ENCODE measurements around the gene SLC13A1.

Gene SLC13A1

GRCh38 chr7:123151443-123151842 is 48.3 kb downstream of the SLC13A1 start:
- Histone ChIP-seq H3K9ac (ENCODE audit: low read length) (no peak overlapping the region), H3K36me3 (ENCODE audit: insufficient read depth, low read length) (no peaks in the 10 kb centered on the region), H3K27me3 (ENCODE audit: control insufficient read depth in 1 of 2, insufficient read depth in 2 of 2, low read length in 2 of 2) (no peaks in the 10 kb centered on the region)

GRCh38 chr7:123148813-123149212 is 51.0 kb downstream of the SLC13A1 start:
- no peaks in the 10 kb centered on the region for H3K36me3 ChIP-seq (ENCODE audit: insufficient read depth, low read length)
- no peak overlapping the region for H3K27ac ChIP-seq (ENCODE audit: low read depth, low read length)
- no peak overlapping the region for H3K9ac ChIP-seq (ENCODE audit: low read length)
- no peaks in the 10 kb centered on the region for H3K4me1 ChIP-seq (ENCODE audit: insufficient read depth, low read length)
- H3K27me3 ChIP-seq (ENCODE audit: control insufficient read depth in 1 of 2, insufficient read depth in 2 of 2, low read length in 2 of 2), result no peaks in the 10 kb centered on the region
- no peak overlapping the region for H3K4me3 ChIP-seq (ENCODE audit: low read depth in 1 of 2, low read length in 2 of 2)
- no peaks in the 10 kb centered on the region for H3K9me3 ChIP-seq (ENCODE audit: low read length)

More at GRCh38 chr7:123151443-123151842, 48.3 kb downstream of the SLC13A1 start:
- H3K9me3 ChIP-seq (ENCODE audit: low read length), result no peaks in the 10 kb centered on the region
- no peak overlapping the region for H3K27ac ChIP-seq (ENCODE audit: low read depth, low read length)
- H3K4me1 ChIP-seq (ENCODE audit: insufficient read depth, low read length), result no peaks in the 10 kb centered on the region
- no peak overlapping the region for H3K4me3 ChIP-seq (ENCODE audit: low read depth in 1 of 2, low read length in 2 of 2)

- no peaks in the 10 kb centered on the region for H3K4me1 ChIP-seq (ENCODE audit: insufficient read depth, low read length)
- no peak overlapping the region for H3K4me3 ChIP-seq (ENCODE audit: low read depth in 1 of 2, low read length in 2 of 2)
- H3K9me3 ChIP-seq (ENCODE audit: low read length), result no peaks in the 10 kb centered on the region
- no peaks in the 10 kb centered on the region for H3K36me3 ChIP-seq (ENCODE audit: insufficient read depth, low read length)
- H3K27ac ChIP-seq (ENCODE audit: low read depth, low read length), result no peak overlapping the region
- no peak overlapping the region for H3K9ac ChIP-seq (ENCODE audit: low read length)
- H3K27me3 ChIP-seq (ENCODE audit: control insufficient read depth in 1 of 2, insufficient read depth in 2 of 2, low read length in 2 of 2), result no peaks in the 10 kb centered on the region
Measured at GRCh38 chr7:123143252-123144006, 56.3 kb downstream of the SLC13A1 start.

GRCh38 chr7:123140561-123140960 is 59.2 kb downstream of the SLC13A1 start:
- H3K36me3 ChIP-seq (ENCODE audit: insufficient read depth, low read length), result no peaks in the 10 kb centered on the region
- H3K4me1 ChIP-seq (ENCODE audit: insufficient read depth, low read length), result no peaks in the 10 kb centered on the region
- H3K4me3 ChIP-seq (ENCODE audit: low read depth in 1 of 2, low read length in 2 of 2), result no peak overlapping the region
- no peaks in the 10 kb centered on the region for H3K27me3 ChIP-seq (ENCODE audit: control insufficient read depth in 1 of 2, insufficient read depth in 2 of 2, low read length in 2 of 2)
- H3K9ac ChIP-seq (ENCODE audit: low read length), result no peak overlapping the region
- H3K27ac ChIP-seq (ENCODE audit: low read depth, low read length), result no peak overlapping the region
- H3K9me3 ChIP-seq (ENCODE audit: low read length), result no peaks in the 10 kb centered on the region

- Histone ChIP-seq H3K36me3 (ENCODE audit: insufficient read depth, low read length) (no peaks in the 10 kb centered on the region), H3K9me3 (ENCODE audit: low read length) (no peaks in the 10 kb centered on the region), H3K27ac (ENCODE audit: low read depth, low read length) (no peak overlapping the region), H3K9ac (ENCODE audit: low read length) (no peak overlapping the region), H3K4me3 (ENCODE audit: low read depth in 1 of 2, low read length in 2 of 2) (no peak overlapping the region), H3K27me3 (ENCODE audit: control insufficient read depth in 1 of 2, insufficient read depth in 2 of 2, low read length in 2 of 2) (no peaks in the 10 kb centered on the region), H3K4me1 (ENCODE audit: insufficient read depth, low read length) (no peaks in the 10 kb centered on the region)
Measured at GRCh38 chr7:123135960-123136359, 63.8 kb downstream of the SLC13A1 start.

GRCh38 chr7:123133924-123134323 is 65.8 kb downstream of the SLC13A1 start:
- Histone ChIP-seq H3K27me3 (ENCODE audit: control insufficient read depth in 1 of 2, insufficient read depth in 2 of 2, low read length in 2 of 2) (no peaks in the 10 kb centered on the region), H3K4me3 (ENCODE audit: low read depth in 1 of 2, low read length in 2 of 2) (no peak overlapping the region), H3K9ac (ENCODE audit: low read length) (no peak overlapping the region), H3K9me3 (ENCODE audit: low read length) (no peaks in the 10 kb centered on the region), H3K4me1 (ENCODE audit: insufficient read depth, low read length) (no peaks in the 10 kb centered on the region), H3K27ac (ENCODE audit: low read depth, low read length) (no peak overlapping the region), H3K36me3 (ENCODE audit: insufficient read depth, low read length) (no peaks in the 10 kb centered on the region)

- H3K36me3 ChIP-seq (ENCODE audit: insufficient read depth, low read length), result no peaks in the 10 kb centered on the region
- H3K27me3 ChIP-seq (ENCODE audit: control insufficient read depth in 1 of 2, insufficient read depth in 2 of 2, low read length in 2 of 2), result no peaks in the 10 kb centered on the region
- no peak overlapping the region for H3K9ac ChIP-seq (ENCODE audit: low read length)
- no peaks in the 10 kb centered on the region for H3K9me3 ChIP-seq (ENCODE audit: low read length)
- H3K27ac ChIP-seq (ENCODE audit: low read depth, low read length), result no peak overlapping the region
- H3K4me1 ChIP-seq (ENCODE audit: insufficient read depth, low read length), result no peaks in the 10 kb centered on the region
- no peak overlapping the region for H3K4me3 ChIP-seq (ENCODE audit: low read depth in 1 of 2, low read length in 2 of 2)
Measured at GRCh38 chr7:123131961-123132360, 67.8 kb downstream of the SLC13A1 start.

GRCh38 chr7:123131556-123131955 is 68.2 kb downstream of the SLC13A1 start:
- H3K4me1 ChIP-seq (ENCODE audit: insufficient read depth, low read length), result no peaks in the 10 kb centered on the region
- no peaks in the 10 kb centered on the region for H3K27me3 ChIP-seq (ENCODE audit: control insufficient read depth in 1 of 2, insufficient read depth in 2 of 2, low read length in 2 of 2)
- H3K9me3 ChIP-seq (ENCODE audit: low read length), result no peaks in the 10 kb centered on the region
- H3K27ac ChIP-seq (ENCODE audit: low read depth, low read length), result no peak overlapping the region
- no peak overlapping the region for H3K4me3 ChIP-seq (ENCODE audit: low read depth in 1 of 2, low read length in 2 of 2)
- H3K9ac ChIP-seq (ENCODE audit: low read length), result no peak overlapping the region
- no peaks in the 10 kb centered on the region for H3K36me3 ChIP-seq (ENCODE audit: insufficient read depth, low read length)

GRCh38 chr7:123131140-123131539 is 68.6 kb downstream of the SLC13A1 start:
- H3K4me1 ChIP-seq (ENCODE audit: insufficient read depth, low read length), result no peaks in the 10 kb centered on the region
- no peak overlapping the region for H3K4me3 ChIP-seq (ENCODE audit: low read depth in 1 of 2, low read length in 2 of 2)
- H3K9me3 ChIP-seq (ENCODE audit: low read length), result no peaks in the 10 kb centered on the region
- no peak overlapping the region for H3K27ac ChIP-seq (ENCODE audit: low read depth, low read length)
- H3K27me3 ChIP-seq (ENCODE audit: control insufficient read depth in 1 of 2, insufficient read depth in 2 of 2, low read length in 2 of 2), result no peaks in the 10 kb centered on the region
- H3K36me3 ChIP-seq (ENCODE audit: insufficient read depth, low read length), result no peaks in the 10 kb centered on the region
- H3K9ac ChIP-seq (ENCODE audit: low read length), result no peak overlapping the region

GRCh38 chr7:123126691-123127090 is 73.1 kb downstream of the SLC13A1 start:
- H3K27me3 ChIP-seq (ENCODE audit: control insufficient read depth in 1 of 2, insufficient read depth in 2 of 2, low read length in 2 of 2), result no peaks in the 10 kb centered on the region
- H3K36me3 ChIP-seq (ENCODE audit: insufficient read depth, low read length), result no peaks in the 10 kb centered on the region
- no peak overlapping the region for H3K4me3 ChIP-seq (ENCODE audit: low read depth in 1 of 2, low read length in 2 of 2)
- no peak overlapping the region for H3K9ac ChIP-seq (ENCODE audit: low read length)
- H3K4me1 ChIP-seq (ENCODE audit: insufficient read depth, low read length), result no peaks in the 10 kb centered on the region
- no peak overlapping the region for H3K27ac ChIP-seq (ENCODE audit: low read depth, low read length)
- H3K9me3 ChIP-seq (ENCODE audit: low read length), result no peaks in the 10 kb centered on the region

GRCh38 chr7:123126171-123126570 is 73.6 kb downstream of the SLC13A1 start:
- Histone ChIP-seq H3K9ac (ENCODE audit: low read length) (no peak overlapping the region), H3K4me1 (ENCODE audit: insufficient read depth, low read length) (no peaks in the 10 kb centered on the region), H3K27ac (ENCODE audit: low read depth, low read length) (no peak overlapping the region), H3K9me3 (ENCODE audit: low read length) (no peaks in the 10 kb centered on the region), H3K36me3 (ENCODE audit: insufficient read depth, low read length) (no peaks in the 10 kb centered on the region), H3K27me3 (ENCODE audit: control insufficient read depth in 1 of 2, insufficient read depth in 2 of 2, low read length in 2 of 2) (no peaks in the 10 kb centered on the region), H3K4me3 (ENCODE audit: low read depth in 1 of 2, low read length in 2 of 2) (no peak overlapping the region)

- Histone ChIP-seq H3K9ac (ENCODE audit: low read length) (no peak overlapping the region), H3K27me3 (ENCODE audit: control insufficient read depth in 1 of 2, insufficient read depth in 2 of 2, low read length in 2 of 2) (no peaks in the 10 kb centered on the region), H3K4me1 (ENCODE audit: insufficient read depth, low read length) (no peaks in the 10 kb centered on the region), H3K9me3 (ENCODE audit: low read length) (no peaks in the 10 kb centered on the region), H3K36me3 (ENCODE audit: insufficient read depth, low read length) (no peaks in the 10 kb centered on the region), H3K27ac (ENCODE audit: low read depth, low read length) (no peak overlapping the region), H3K4me3 (ENCODE audit: low read depth in 1 of 2, low read length in 2 of 2) (no peak overlapping the region)
Measured at GRCh38 chr7:123125231-123125630, 74.5 kb downstream of the SLC13A1 start.

Data from muscle layer of colon (tissue), 2 donors.